Activated naive CD8-positive, alpha-beta T cell treated with anti-CD3 and anti-CD28 coated beads, Interleukin-2, amount 50 U/mL, for 16 hours (primary cell): Measurements from ENCODE around the gene CORO1C.
"Not testable (repeated sequence)": the region's sequence is repeated elsewhere in the genome, so short reads cannot be mapped to it uniquely, and the experiment has no call there.

Experiments
- DNase-seq: peaks from one replicate; pipeline ENCODE4 v3.0.0-alpha.2; 2020; ENCODE audit warnings: low read depth, low spot score

CORO1C gene

GRCh38 chr12:108676707-108677106 lies 54.6 kb downstream of the CORO1C start:
- DNase-seq = no peak

- no peak for DNase-seq
Measured at GRCh38 chr12:108675792-108676191, 55.5 kb downstream of the CORO1C start.

DNA sequence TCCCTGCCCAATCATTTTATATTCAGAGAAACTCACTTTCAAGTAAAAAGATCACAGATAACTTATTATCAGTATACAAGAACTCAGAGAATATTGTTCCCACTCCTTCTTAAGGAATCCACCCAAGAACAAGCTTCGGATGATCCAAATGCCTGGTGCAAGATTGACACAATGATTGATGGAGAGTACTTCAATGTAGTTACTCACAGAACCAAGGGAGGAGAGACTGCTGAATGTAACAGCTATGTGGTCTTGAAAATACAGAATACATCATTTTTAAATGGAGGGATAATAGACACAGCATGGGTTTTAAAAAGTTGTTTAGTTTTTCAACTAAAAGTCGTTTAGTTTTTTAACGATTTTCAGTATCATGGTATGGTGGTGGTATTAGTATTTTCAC lies 59.3 kb downstream of the CORO1C start:
- DNase-seq = no peak

DNA sequence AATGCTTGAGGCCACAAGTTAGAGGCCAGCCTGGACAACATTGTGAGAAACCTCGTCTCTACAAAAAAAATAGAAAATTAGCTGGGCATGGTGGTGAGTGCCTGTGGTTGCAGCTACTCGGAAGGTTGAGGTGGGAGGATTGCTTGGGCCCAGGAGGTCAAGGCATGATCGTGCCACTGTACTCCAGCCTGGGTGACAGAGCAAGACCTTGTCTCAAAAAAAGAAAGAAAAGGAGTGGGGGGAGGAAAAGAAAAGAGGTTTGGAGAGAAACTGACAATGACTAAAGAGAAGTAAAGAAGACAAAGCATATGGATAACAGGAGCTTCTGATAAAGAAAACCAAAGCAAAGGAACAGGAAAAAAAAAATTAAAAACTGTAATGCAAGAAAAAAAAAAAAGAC lies 60.2 kb downstream of the CORO1C start:
- no peak for DNase-seq

DNA sequence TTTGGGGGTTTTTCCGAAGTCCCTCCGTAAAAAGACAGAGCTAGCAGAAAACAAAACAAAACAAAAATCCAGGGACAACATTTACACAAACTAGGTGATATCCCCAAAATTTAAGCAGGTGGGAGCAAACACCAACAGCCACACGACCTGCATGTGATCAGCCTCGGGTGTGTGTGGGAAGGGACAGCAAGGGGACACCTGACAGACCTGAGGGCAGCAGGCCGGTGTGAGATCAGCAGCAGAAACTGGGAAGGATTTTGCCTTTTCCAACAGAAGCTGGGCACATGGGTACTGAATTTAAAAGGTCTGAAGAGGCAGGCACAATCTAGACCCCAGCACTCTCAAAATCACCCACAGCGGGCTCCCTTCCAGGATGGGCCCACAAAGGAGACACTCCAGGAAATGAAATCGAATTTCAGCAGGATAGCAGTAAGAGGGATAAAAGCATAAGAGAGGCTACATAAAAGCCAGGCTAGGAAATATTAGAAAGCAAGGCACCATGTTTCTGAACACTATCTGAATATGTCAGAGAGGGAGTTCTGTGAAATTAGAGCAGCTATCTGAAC lies 61.2 kb downstream of the CORO1C start:
- no peak for DNase-seq

GRCh38 chr12:108668542-108668941 lies 62.8 kb downstream of the CORO1C start:
- DNase-seq = no peak

DNA sequence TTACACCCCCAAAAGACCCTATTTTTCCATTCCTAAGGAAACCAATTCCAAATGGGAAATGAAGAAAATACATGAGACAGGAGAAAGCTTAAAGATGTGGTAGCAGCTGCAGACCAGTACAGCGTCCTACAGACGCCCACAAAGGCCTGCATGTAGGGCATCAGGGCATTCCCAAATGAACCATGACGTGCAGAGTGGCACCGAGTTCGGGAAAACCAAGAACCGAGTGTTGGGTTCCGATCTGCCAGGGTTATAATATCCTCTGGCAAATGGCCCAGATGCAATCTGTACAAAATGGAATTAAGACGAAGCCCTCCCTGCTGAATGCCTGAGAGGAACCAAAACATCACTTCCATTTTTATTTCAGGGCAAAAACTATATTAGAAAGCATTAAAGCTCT lies 63.3 kb downstream of the CORO1C start:
- no peak for DNase-seq

DNA sequence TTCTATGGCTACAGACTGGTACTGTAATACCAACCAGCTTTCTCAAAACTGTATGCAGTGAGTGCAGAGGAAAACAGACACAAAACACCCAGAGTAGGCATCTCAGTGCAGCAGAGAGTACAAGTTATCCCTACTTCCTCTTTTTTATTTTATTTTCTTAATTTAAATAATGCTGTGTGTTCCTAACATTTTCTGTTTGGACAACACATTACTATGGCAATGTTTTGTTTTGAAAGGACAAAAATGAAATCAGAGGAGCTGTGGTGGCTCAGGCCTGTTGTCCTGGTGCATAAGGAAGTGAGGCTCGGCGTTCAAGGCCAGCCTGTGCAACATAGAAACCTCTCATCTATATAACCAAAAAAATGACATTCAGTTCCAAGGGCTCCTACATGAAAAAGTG lies 64.0 kb downstream of the CORO1C start:
- DNase-seq = no peak

- DNase-seq = no peak
Measured at GRCh38 chr12:108666401-108666881, 64.9 kb downstream of the CORO1C start.

DNA sequence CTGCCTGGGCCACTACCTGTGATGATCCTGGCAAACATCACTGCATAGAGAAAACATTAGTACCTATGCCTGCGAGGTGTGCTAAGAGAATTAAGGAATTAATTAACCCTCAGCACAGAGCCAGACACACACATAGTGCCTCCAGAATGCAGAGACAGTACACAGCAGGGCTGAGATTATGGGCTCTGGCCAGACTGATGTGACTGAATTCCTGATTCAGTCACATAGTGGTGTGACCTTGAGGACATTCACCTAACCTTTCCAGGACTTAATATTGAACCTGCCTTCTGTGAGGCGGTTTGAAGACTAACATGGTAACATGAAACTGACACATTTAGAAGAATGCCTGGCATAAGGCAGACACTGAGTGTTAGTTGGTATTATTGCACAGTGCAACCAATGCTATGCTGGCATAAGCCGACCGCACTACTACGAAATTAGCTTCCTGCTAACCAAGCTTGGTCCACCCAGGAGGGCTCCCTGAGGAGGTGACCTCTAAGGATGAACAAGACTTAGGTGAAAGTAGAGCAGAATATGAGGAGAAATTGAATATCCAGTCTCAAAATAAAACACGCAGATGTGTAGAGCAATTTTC lies 65.6 kb downstream of the CORO1C start:
- DNase-seq = no peak

- peak; percentile 70 for DNase-seq
Measured at GRCh38 chr12:108664338-108665258, 66.7 kb downstream of the CORO1C start.

GRCh38 chr12:108663324-108664015 lies 67.8 kb downstream of the CORO1C start:
- DNase-seq = no peak

DNA sequence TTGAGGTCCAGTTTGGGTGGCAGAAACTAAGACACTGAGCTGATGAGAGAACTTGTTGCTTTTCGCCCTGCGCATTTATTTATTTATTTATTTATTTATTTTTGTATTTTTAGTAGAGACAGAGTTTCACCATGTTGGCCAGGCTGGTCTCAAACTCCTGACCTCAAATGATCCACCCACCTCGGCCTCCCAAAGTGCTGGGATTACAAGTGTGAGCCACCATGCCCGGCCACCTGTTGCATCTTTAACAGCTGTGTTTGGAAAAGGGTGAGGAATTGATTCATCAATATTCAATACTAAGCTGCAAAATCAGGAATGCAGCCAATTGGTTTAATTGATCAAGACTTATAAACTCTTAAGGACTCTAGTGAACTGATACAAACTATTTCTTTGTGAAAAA lies 73.2 kb downstream of the CORO1C start:
- DNase-seq = not testable (repeated sequence)

- no peak for DNase-seq
Measured at GRCh38 chr12:108657130-108657745, 74.1 kb downstream of the CORO1C start.

GRCh38 chr12:108656247-108656646 lies 75.1 kb downstream of the CORO1C start:
- DNase-seq = not testable (repeated sequence)

- DNase-seq = not testable (repeated sequence)
Measured at GRCh38 chr12:108655812-108656175, 75.5 kb downstream of the CORO1C start.

DNA sequence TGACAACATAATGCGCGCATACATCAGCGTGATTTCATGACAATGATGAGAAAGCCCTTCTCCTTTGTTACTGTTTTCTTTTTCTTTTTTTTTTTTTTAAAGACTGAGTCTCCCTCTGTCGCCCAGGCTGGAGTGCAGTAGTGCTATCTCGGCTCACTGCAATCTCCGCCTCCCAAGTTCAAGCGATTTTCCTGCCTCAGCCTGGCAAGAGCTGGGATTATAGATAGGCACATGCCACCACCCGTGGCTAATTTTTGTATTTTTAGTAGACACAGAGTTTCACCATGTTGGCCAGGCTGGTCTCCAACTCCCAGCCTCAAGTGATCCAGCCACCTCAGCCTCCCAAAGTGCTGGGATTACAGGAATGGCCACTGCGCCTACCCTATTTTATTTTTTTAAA lies 76.7 kb downstream of the CORO1C start:
- not testable (repeated sequence) for DNase-seq

GRCh38 chr12:108653922-108654321 lies 77.4 kb downstream of the CORO1C start:
- no peak for DNase-seq

DNA sequence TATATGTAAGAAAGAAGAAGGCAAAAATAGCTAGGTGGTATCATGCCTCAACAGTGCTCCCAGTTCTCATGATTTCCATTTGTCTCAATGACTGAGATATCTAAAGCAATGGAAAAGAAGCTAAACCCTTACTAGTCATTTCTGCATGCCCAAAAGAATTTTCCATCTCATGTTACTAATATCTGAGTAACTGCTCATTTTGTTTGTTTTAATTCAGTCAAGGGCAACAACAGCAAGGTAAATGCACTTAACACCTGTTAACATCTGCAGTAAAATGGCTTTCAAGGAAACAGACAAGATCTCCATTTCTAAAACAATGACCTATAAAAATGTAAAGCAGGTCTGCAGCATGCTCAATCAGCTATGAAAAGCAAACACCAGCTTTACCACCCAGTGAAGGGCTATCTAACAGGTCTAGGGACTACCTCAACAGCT lies 78.2 kb downstream of the CORO1C start:
- no peak for DNase-seq

DNA sequence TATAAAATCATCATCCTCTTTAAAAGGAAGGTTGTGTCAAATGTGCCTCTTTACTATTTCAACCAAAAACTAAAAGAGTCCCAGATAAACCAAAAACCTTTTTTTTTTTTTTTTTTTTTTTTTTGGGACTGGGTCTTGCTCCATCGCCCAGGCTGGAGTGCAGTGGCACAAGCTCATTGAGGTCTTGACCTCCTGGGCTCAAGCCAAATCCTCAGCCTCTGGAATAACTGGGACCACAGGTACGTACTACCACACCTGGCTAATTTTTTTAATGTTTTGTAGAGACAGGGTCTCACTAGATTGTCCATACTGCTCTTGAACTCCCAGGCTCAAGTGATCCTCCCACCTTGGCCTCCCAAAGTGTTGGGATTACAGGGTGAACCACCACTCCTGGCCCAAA lies 81.2 kb downstream of the CORO1C start:
- DNase-seq = no peak

DNA sequence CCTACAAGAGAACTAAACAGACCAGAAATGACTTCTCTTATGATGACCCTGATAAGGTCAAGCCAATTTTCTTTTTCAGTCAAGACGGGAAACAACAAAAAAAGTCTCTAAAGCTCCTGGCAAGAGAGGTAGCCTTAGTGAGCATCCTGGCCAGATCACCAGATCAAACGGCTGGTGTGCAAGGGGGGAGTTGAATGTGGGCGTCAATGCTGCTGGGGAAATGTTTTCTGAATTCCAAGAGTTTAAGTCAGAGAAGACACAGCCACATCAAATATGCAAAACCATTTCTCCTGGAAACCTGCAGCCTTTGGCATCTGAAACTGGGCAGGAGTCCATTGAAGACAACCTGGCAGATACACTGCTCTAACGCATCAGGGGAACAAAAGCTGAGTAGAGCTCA lies 81.6 kb downstream of the CORO1C start:
- no peak for DNase-seq

GRCh38 chr12:108649126-108649525 lies 82.2 kb downstream of the CORO1C start:
- no peak for DNase-seq
